HepG2 (cell line): ENCODE results near the gene INKA1. TPM values are rescaled to one million over a fixed set of nuclear protein-coding genes. Genes with fewer than 3 reads are reported as not detected.

Source experiments
- AGO1 ChIP-seq: fragments of 200-400 bp; formaldehyde crosslinking; IDR thresholded peaks from 2 replicates; pipeline ENCODE4 v1.6.1; 2017; ENCODE audit warnings: mild to moderate bottlenecking, low read depth, low read length, moderate library complexity; ENCODE audit not compliant: poor library complexity, severe bottlenecking
- DDIT3 ChIP-seq: sonication (generic); formaldehyde crosslinking; IDR thresholded peaks from 2 replicates; pipeline ENCODE4 v1.4.0; 2020; ENCODE audit warnings: mild to moderate bottlenecking, missing genetic modification reagents
- EP300 ChIP-seq, 3 experiments: sonication (generic) in 1 of 3; formaldehyde crosslinking in 1 of 3; IDR thresholded peaks; 2 replicates each; pipeline versions ENCODE4 v1.5.1 to v1.6.1; 2011 to 2020; ENCODE audit warnings: low read depth in 2 of 3, low read length in 2 of 3, borderline replicate concordance in 1 of 3, improper control_type of control experiment in 1 of 3, mild to moderate bottlenecking in 1 of 3, missing genetic modification reagents in 1 of 3, moderate library complexity in 1 of 3
- MLLT10 ChIP-seq: sonication (generic); formaldehyde crosslinking; IDR thresholded peaks from 2 replicates; pipeline ENCODE4 v1.4.0; 2020; ENCODE audit warnings: missing genetic modification reagents
- SP140L ChIP-seq: sonication (generic); formaldehyde crosslinking; IDR thresholded peaks from 2 replicates; pipeline ENCODE4 v1.4.0; 2020; ENCODE audit warnings: missing genetic modification reagents, borderline replicate concordance
- TBX2 ChIP-seq: sonication (generic); formaldehyde crosslinking; IDR thresholded peaks from 2 replicates; pipeline ENCODE4 v1.5.0; 2020; ENCODE audit warnings: missing genetic modification reagents, mild to moderate bottlenecking, borderline replicate concordance
- TGIF2 ChIP-seq: IDR thresholded peaks from 2 replicates; pipeline ENCODE4 v1.6.1; 2016; ENCODE audit warnings: control low read depth, missing compliant biosample characterization
- U2AF1 ChIP-seq: fragments of 200-400 bp; formaldehyde crosslinking; optimal IDR thresholded peaks from 2 replicates; pipeline ENCODE3; 2017; ENCODE audit warnings: mild to moderate bottlenecking, low read depth, low read length
- WIZ ChIP-seq: sonication (generic); formaldehyde crosslinking; IDR thresholded peaks from 2 replicates; pipeline ENCODE4 v1.5.1; 2020; ENCODE audit warnings: mild to moderate bottlenecking, missing genetic modification reagents
- ZBTB39 ChIP-seq: sonication (generic); formaldehyde crosslinking; IDR thresholded peaks from 2 replicates; pipeline ENCODE4 v1.5.0; 2020; ENCODE audit warnings: missing genetic modification reagents
- ZBTB44 ChIP-seq: sonication (generic); formaldehyde crosslinking; IDR thresholded peaks from 2 replicates; pipeline ENCODE4 v1.4.0; 2020; ENCODE audit warnings: missing genetic modification reagents
- ZBTB49 ChIP-seq: sonication (generic); formaldehyde crosslinking; IDR thresholded peaks from 2 replicates; pipeline ENCODE4 v1.4.0; 2020; ENCODE audit warnings: missing genetic modification reagents, borderline replicate concordance
- ZFP36L1 ChIP-seq: sonication (generic); formaldehyde crosslinking; IDR thresholded peaks from 2 replicates; pipeline ENCODE4 v1.8.0; 2022; ENCODE audit warnings: mild to moderate bottlenecking, missing genetic modification reagents, moderate library complexity
- ZFP41 ChIP-seq: sonication (generic); formaldehyde crosslinking; IDR thresholded peaks from 2 replicates; pipeline ENCODE4 v1.4.0; 2020; ENCODE audit warnings: mild to moderate bottlenecking, missing genetic modification reagents, borderline replicate concordance
- ZNF10 ChIP-seq: sonication (generic); formaldehyde crosslinking; IDR thresholded peaks from 2 replicates; pipeline ENCODE4 v1.4.0; 2020; ENCODE audit warnings: mild to moderate bottlenecking, low read depth, missing genetic modification reagents, borderline replicate concordance
- ZNF234 ChIP-seq: sonication (generic); formaldehyde crosslinking; conservative IDR thresholded peaks from 2 replicates; pipeline ENCODE4 v1.5.1; 2020; ENCODE audit warnings: mild to moderate bottlenecking, missing genetic modification reagents
- ZNF350 ChIP-seq: sonication (generic); formaldehyde crosslinking; IDR thresholded peaks from 2 replicates; pipeline ENCODE4 v1.4.0; 2020; ENCODE audit warnings: mild to moderate bottlenecking, low read depth, missing genetic modification reagents, borderline replicate concordance
- ZNF615 ChIP-seq: sonication (generic); formaldehyde crosslinking; IDR thresholded peaks from 2 replicates; pipeline ENCODE4 v1.5.0; 2020; ENCODE audit warnings: mild to moderate bottlenecking, missing genetic modification reagents, borderline replicate concordance
- ZNF672 ChIP-seq: sonication (generic); formaldehyde crosslinking; IDR thresholded peaks from 2 replicates; pipeline ENCODE4 v1.8.1; 2022; ENCODE audit warnings: missing genetic modification reagents
- ZNF770 ChIP-seq: sonication (generic); formaldehyde crosslinking; IDR thresholded peaks from 2 replicates; pipeline ENCODE4 v1.5.0; 2020; ENCODE audit warnings: mild to moderate bottlenecking, missing genetic modification reagents
- polyA plus RNA-seq, 8 experiments: library from polyadenylated mRNA; depleted of rRNA in 3 of 8; stranded (reverse) in 7 of 8; unstranded in 1 of 8; fragments of >200 nt; fragmentation: Illumina TruSeq in 4 of 8; extraction: Trizol in 4 of 8; gene quantifications; 2 replicates each; pipeline versions ENCODE4 v1.2.1 to v1.2.3, GENCODE V29; 2011 to 2016; ENCODE audit warnings: low read depth in 4 of 8, missing spikeins in 1 of 8, mixed read lengths in 1 of 8; ENCODE audit not compliant: insufficient read depth in 1 of 8
- total RNA-seq, 5 experiments: library from RNA; depleted of rRNA; stranded (reverse); fragments of >200 nt; fragmentation: Illumina TruSeq; extraction: Trizol; gene quantifications; 2 replicates each; pipeline ENCODE4 v1.2.3, GENCODE V29; 2016; ENCODE audit warnings: low read depth in 1 of 5

Gene INKA1
- total and polyA plus RNA-seq, 2 of the 13 experiments (the other 11 are each of a cell fraction or from before 2014, with no cell fraction given), result 0.22 to 0.41 TPM

GRCh38 chr3:49802719-49803464, at the start of gene INKA1 (continued):
- TF ChIP-seq ZNF234 (CRISPR knock-in tag), result 0 out of 2 replicates have a peak, but pooled peaks have one; percentile 53
- TF ChIP-seq ZNF672 (CRISPR knock-in tag), result no peak
- no peak for TF ChIP-seq WIZ (CRISPR knock-in tag)
- TF ChIP-seq ZBTB44 (CRISPR knock-in tag), result no peak
- peak; percentile 64; the same call in 1 of the 2 replicates for TF ChIP-seq ZNF350 (CRISPR knock-in tag)
- TF ChIP-seq TGIF2 (CRISPR knock-in tag), result peak; percentile 50
- TF ChIP-seq DDIT3 (CRISPR knock-in tag), result no peak
- TF ChIP-seq ZBTB49, result no peak
- no peak for TF ChIP-seq TBX2 (CRISPR knock-in tag)
- TF ChIP-seq ZBTB39, result no peak
- peak; percentile 22 for TF ChIP-seq U2AF1
- no peak for TF ChIP-seq ZNF615 (CRISPR knock-in tag)
- TF ChIP-seq AGO1, result peak; percentile 32
- TF ChIP-seq MLLT10 (CRISPR knock-in tag), result no peak
- no peak for TF ChIP-seq SP140L (CRISPR knock-in tag)
- TF ChIP-seq ZFP36L1 (CRISPR knock-in tag), result no peak
- no peak for TF ChIP-seq ZNF10
- TF ChIP-seq ZFP41 (CRISPR knock-in tag), result no peak
- no peak for TF ChIP-seq ZNF770 (CRISPR knock-in tag)
- no peak for TF ChIP-seq EP300 (IDR thresholded peaks at IDR 0.05; ENCODE audit: low read depth in 2 of 2, low read length in 2 of 2)
- TF ChIP-seq EP300 (CRISPR knock-in tag; IDR thresholded peaks at IDR 0.05; ENCODE audit: borderline replicate concordance), result no peak
